GM12873 (cell line): ENCODE measurements around the gene EMP3.

Experiments
- TF ChIP-seq, protein P1 (sequence below): IDR thresholded peaks from 2 replicates; pipeline ENCODE4 v1.5.1; 2012; ENCODE audit warnings: low read depth, mild to moderate bottlenecking, moderate library complexity, low read length, control low read depth; ENCODE audit not compliant: insufficient read depth; ENCODE audit errors: missing control alignments

EMP3 gene, protein sequence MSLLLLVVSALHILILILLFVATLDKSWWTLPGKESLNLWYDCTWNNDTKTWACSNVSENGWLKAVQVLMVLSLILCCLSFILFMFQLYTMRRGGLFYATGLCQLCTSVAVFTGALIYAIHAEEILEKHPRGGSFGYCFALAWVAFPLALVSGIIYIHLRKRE

DNA sequence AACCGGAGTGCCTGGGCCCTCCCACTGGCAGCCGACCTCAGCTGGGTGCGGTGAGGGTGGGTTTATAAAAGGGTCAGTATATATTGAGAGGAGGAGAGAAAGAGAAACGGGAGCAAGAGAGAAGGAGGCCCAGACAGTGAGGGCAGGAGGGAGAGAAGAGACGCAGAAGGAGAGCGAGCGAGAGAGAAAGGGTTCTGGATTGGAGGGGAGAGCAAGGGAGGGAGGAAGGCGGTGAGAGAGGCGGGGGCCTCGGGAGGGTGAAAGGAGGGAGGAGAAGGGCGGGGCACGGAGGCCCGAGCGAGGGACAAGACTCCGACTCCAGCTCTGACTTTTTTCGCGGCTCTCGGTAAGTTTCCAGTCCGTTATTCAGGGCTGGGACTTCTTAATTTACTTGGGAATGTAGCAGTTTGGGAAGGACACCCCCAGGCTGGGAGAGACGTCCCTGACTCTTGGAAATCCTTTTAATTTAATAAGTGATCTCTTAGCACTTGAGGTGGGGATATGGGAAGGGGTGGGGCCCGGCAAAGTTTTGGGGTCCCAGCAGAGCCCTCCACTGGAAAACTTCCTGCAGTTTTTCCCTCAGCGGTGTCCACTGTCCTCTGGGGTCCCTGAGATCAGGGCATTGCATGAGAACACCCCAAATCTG is at the start of gene EMP3:
EMP3 (plus strand) TSS at position 288 of the 646 bp plus-strand sequence. CDS start 1,293 bp downstream, outside the sequence.
- TF ChIP-seq, protein P1, sequence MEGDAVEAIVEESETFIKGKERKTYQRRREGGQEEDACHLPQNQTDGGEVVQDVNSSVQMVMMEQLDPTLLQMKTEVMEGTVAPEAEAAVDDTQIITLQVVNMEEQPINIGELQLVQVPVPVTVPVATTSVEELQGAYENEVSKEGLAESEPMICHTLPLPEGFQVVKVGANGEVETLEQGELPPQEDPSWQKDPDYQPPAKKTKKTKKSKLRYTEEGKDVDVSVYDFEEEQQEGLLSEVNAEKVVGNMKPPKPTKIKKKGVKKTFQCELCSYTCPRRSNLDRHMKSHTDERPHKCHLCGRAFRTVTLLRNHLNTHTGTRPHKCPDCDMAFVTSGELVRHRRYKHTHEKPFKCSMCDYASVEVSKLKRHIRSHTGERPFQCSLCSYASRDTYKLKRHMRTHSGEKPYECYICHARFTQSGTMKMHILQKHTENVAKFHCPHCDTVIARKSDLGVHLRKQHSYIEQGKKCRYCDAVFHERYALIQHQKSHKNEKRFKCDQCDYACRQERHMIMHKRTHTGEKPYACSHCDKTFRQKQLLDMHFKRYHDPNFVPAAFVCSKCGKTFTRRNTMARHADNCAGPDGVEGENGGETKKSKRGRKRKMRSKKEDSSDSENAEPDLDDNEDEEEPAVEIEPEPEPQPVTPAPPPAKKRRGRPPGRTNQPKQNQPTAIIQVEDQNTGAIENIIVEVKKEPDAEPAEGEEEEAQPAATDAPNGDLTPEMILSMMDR, result no peak

DNA sequence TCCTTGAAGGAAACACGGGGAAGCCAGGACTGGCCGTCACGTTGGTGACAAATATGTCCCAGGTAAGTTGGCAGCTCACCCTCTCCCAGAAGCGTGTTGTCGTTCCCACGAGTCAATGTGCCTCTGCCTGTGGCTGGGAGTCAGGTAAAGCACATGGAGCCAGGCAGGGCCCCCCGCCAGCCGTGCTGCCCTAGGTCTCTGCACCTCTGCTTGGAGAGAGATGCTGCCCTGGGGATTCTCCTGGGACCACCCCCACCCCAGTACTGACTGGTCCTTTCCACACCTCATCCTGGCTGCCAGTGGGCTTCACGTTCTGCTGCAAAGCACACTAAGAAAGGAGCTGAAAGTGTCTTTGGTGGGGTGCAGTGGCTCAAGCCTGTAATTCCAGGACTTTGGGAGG is 45.6 kb upstream of the EMP3 start:
- TF ChIP-seq, protein P1, result no peak

DNA sequence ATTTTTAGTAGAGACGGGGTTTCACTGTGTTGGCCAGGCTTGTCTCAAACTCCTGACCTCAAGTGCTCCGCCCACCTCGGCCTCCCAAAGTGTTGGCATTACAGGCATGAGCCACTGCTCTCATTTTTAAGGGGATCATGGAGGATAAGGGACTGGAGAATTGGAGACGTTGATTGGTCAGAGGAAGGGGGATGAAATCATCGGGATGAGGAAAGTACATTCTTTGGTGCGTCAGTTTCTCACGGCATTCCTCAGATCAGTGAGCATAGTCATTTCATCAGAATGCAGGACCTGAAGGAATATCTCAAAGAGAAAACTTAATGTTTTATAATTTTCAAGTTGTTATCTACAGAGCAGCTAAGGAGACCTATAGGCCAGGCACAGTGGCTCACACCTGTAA is 41.4 kb upstream of the EMP3 start:
- TF ChIP-seq, protein P1, result no peak

DNA sequence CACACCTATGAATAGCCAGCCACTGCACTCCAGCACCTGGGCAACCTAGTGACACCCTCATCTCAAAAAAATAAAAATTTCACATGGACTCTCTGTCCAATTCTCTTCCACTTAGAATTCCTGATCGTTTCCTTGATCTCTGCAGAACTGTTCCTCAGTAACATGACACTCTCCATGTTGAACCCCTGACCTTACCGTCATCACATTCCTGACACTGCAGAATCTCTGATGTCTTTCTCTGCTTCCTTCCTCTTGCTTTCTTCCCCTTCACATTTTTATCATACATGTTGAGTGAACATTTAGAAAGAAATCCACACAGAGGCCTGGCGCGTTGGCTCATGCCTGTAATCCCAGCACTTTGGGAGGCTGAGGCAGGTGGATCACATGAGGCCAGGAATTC is 40.5 kb upstream of the EMP3 start:
- TF ChIP-seq, protein P1, result no peak

DNA sequence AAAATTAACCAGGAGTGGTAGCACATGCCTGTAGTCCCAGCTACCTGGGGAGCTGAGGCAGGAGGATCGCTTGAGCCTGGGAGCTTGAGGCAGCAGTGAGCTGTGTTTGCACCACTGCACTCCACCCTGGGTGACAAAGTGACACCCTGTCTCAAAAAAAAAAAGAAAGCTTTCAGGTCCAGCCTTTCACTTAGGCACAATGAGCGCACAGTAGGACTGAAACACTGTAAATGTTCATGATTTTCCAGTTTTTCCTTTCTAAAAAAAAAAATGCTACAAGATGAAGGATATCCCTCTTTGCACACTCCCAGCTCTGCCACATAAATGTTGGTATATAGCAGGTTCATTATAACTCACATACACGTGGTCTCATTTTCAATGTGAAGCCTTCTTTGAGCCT is 37.6 kb upstream of the EMP3 start:
- TF ChIP-seq, protein P1, result no peak

DNA sequence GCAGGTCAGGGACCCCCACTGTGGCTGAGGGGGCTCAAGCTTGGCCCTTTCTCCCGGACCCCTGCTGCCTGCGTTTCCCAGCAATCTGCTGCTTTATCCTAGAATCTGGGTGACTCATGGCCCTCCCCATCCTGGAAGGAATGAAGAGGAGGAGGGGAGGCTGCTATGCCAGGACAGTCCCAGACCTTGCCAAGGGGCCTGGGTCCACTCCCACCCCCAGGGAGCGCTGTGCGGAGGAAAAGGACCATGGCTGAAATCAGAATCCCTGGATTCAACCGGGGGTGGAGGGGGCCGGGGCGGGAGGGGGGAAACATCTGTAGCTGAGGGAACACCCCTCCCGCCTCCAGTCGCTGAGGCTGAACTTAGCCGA is 35.0 kb upstream of the EMP3 start:
- TF ChIP-seq, protein P1, result no peak

DNA sequence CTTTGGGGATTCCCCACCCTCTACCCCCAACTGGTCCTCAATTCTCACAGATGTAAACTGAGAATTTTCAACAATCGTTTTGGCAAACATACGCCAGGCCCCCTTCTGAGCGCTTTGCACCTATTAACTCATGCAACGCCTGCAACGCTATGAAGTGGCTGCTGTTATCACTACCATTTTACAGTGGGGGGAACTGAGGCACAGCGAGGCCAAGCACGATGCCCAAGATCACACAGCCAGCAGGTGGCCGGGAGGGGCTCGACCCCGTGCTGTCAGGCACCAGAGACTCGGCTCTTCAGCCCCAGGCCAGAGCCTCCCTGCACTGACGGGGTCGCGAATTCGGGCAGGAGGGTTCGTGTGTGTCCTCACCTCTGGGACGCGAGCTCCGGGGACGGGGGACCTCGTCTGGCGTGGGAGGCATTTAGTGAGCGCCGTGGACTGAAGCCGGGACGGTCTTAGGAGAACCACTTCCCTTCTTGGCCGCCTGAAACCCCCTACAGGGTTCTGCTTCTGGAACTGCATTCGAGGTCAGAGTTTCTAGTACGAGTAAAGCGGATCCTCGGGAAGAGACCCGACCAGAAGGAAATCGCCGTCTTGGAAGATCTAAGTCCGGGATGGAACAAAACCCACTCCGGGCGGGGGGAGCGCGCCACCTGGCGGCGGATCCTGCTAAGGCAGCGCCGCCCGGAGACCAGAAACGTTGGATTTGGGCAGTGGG is 34.4 kb upstream of the EMP3 start:
- TF ChIP-seq, protein P1, result peak; percentile 97
